Liver (tissue), 9 donors: ENCODE results near the gene SLC35C1. TPM values are rescaled to one million over a fixed set of nuclear protein-coding genes. Genes with fewer than 3 reads are reported as not detected.

Experiments
- DNase-seq: peaks from one replicate; pipeline ENCODE4 v3.0.0-alpha.2; 2017; ENCODE audit warnings: low spot score
- H3K27ac ChIP-seq, 2 donors: one replicate each; pipeline ENCODE4 v1.7.0; 2013; ENCODE audit warnings: inconsistent platforms in 2 of 2, low read length in 2 of 2, control low read depth in 1 of 2, low read depth in 1 of 2, mild to moderate bottlenecking in 1 of 2
- H3K27me3 ChIP-seq, 4 donors: one replicate each; pipeline versions ENCODE4 v1.6.1 to v1.7.0; 2013; ENCODE audit warnings: low read length in 3 of 4, inconsistent platforms in 1 of 4, mild to moderate bottlenecking in 1 of 4, moderate library complexity in 1 of 4; ENCODE audit not compliant: control insufficient read depth in 4 of 4, insufficient read depth in 4 of 4
- H3K36me3 ChIP-seq, 4 donors: one replicate each; pipeline versions ENCODE4 v1.6.1 to v1.7.0; 2013; ENCODE audit warnings: low read length in 3 of 4, mild to moderate bottlenecking in 3 of 4, low read depth in 1 of 4, moderate library complexity in 1 of 4; ENCODE audit not compliant: control insufficient read depth in 4 of 4, insufficient read depth in 3 of 4
- H3K4me1 ChIP-seq, 4 donors: one replicate each; pipeline versions ENCODE4 v1.6.1 to v1.7.0; 2013; ENCODE audit warnings: low read length in 3 of 4, mild to moderate bottlenecking in 3 of 4, moderate library complexity in 1 of 4; ENCODE audit not compliant: control insufficient read depth in 4 of 4, insufficient read depth in 4 of 4
- H3K4me3 ChIP-seq, 3 donors: one replicate each; pipeline versions ENCODE4 v1.6.1 to v1.7.0; 2013; ENCODE audit warnings: low read length in 3 of 3, control low read depth in 1 of 3, low read depth in 1 of 3, mild to moderate bottlenecking in 1 of 3
- H3K9ac ChIP-seq, 2 donors: one replicate each; pipeline ENCODE4 v1.7.0; 2013; ENCODE audit warnings: low read length in 2 of 2, mild to moderate bottlenecking in 2 of 2, moderate library complexity in 2 of 2, control low read depth in 1 of 2, low read depth in 1 of 2
- H3K9me3 ChIP-seq, 4 donors: one replicate each; pipeline versions ENCODE4 v1.6.1 to v1.7.0; 2013; ENCODE audit warnings: low read length in 3 of 4; ENCODE audit not compliant: control insufficient read depth in 4 of 4
- EGR1 ChIP-seq, 2 donors: IDR thresholded peaks; 2 replicates each; pipeline ENCODE4 v1.6.1; 2016 to 2018; ENCODE audit warnings: antibody characterized with exemption in 2 of 2, low read depth in 2 of 2
- FOXA1 ChIP-seq: IDR thresholded peaks from 2 replicates; pipeline ENCODE4 v1.6.1; 2016; ENCODE audit warnings: antibody characterized with exemption
- FOXA2 ChIP-seq: IDR thresholded peaks from 2 replicates; pipeline ENCODE4 v1.6.1; 2016; ENCODE audit warnings: antibody characterized with exemption
- HNF4A ChIP-seq, 2 donors: conservative IDR thresholded peaks; 2 replicates each; pipeline ENCODE4 v1.6.1; 2016; ENCODE audit warnings: antibody characterized with exemption in 2 of 2, mild to moderate bottlenecking in 2 of 2
- HNF4G ChIP-seq: IDR thresholded peaks from 2 replicates; pipeline ENCODE4 v1.6.1; 2016; ENCODE audit warnings: antibody characterized with exemption
- JUND ChIP-seq, 2 donors: IDR thresholded peaks; 2 replicates each; pipeline ENCODE4 v1.6.1; 2016; ENCODE audit warnings: antibody characterized with exemption in 2 of 2
- NR2F2 ChIP-seq: IDR thresholded peaks from 2 replicates; pipeline ENCODE4 v1.6.1; 2016; ENCODE audit warnings: antibody characterized with exemption
- RXRA ChIP-seq, 2 donors: IDR thresholded peaks; 2 replicates each; pipeline ENCODE4 v1.6.1; 2017 to 2018; ENCODE audit warnings: antibody characterized with exemption in 2 of 2, mild to moderate bottlenecking in 1 of 2
- SP1 ChIP-seq: IDR thresholded peaks from 2 replicates; pipeline ENCODE4 v1.6.1; 2018; ENCODE audit warnings: antibody characterized with exemption, mild to moderate bottlenecking
- TAF1 ChIP-seq: conservative IDR thresholded peaks from 2 replicates; pipeline ENCODE4 v1.6.1; 2016; ENCODE audit warnings: antibody characterized with exemption, mild to moderate bottlenecking
- YY1 ChIP-seq: IDR thresholded peaks from 2 replicates; pipeline ENCODE4 v1.6.1; 2016; ENCODE audit warnings: antibody characterized with exemption, mild to moderate bottlenecking
- WGBS: extraction: QIAGEN DNeasy Blood & Tissue Kit; methylation state at CpG from one replicate; pipeline ENCODE4 v1.1.7; 2013; 5-methylcytosine and 5-hydroxymethylcytosine counted together
- polyA plus RNA-seq, 2 donors: library from polyadenylated mRNA; stranded (reverse) in 1 of 2; unstranded in 1 of 2; fragments of 200-250 nt in 1 of 2; fragments of >200 nt in 1 of 2; fragmentation: Nextera tagmentation in 1 of 2; extraction: Ambion mirVana in 1 of 2; gene quantifications; one replicate each; pipeline versions ENCODE4 v1.2.1 to v1.2.3, GENCODE V29; 2013 to 2015
- total RNA-seq, 2 donors: library from RNA; depleted of rRNA; stranded (reverse); fragments of >200 nt; gene quantifications; one replicate each; pipeline ENCODE4 v1.2.3, GENCODE V29; 2014
- TF ChIP-seq, protein P1 (sequence below): IDR thresholded peaks from 2 replicates; pipeline ENCODE4 v1.6.1; 2016; ENCODE audit warnings: antibody characterized with exemption, mild to moderate bottlenecking
- TF ChIP-seq, protein P2 (sequence below): IDR thresholded peaks from 2 replicates; pipeline ENCODE4 v1.6.1; 2016; ENCODE audit warnings: antibody characterized with exemption
- TF ChIP-seq, protein P3 (sequence below): fragments of 150-350 bp; IDR thresholded peaks from 2 replicates; pipeline ENCODE4 v1.5.1; 2017; ENCODE audit warnings: improper control_type of control experiment, low read depth, low read length; ENCODE audit not compliant: missing input control
- TF ChIP-seq, protein P4 (sequence below): IDR thresholded peaks from 2 replicates; pipeline ENCODE4 v1.6.1; 2016; ENCODE audit warnings: antibody characterized with exemption
- TF ChIP-seq, protein P5 (sequence below): IDR thresholded peaks from 2 replicates; pipeline ENCODE4 v1.6.1; 2016; ENCODE audit warnings: antibody characterized with exemption
- donor health status: healthy.
- donor health status: healthy.
- donor health status: healthy.
- donor health status: healthy.
- donor health status: healthy.

Gene SLC35C1
- total and polyA plus RNA-seq, 4 donors: 2.5 to 82.0 (median 46.1) TPM

DNA sequence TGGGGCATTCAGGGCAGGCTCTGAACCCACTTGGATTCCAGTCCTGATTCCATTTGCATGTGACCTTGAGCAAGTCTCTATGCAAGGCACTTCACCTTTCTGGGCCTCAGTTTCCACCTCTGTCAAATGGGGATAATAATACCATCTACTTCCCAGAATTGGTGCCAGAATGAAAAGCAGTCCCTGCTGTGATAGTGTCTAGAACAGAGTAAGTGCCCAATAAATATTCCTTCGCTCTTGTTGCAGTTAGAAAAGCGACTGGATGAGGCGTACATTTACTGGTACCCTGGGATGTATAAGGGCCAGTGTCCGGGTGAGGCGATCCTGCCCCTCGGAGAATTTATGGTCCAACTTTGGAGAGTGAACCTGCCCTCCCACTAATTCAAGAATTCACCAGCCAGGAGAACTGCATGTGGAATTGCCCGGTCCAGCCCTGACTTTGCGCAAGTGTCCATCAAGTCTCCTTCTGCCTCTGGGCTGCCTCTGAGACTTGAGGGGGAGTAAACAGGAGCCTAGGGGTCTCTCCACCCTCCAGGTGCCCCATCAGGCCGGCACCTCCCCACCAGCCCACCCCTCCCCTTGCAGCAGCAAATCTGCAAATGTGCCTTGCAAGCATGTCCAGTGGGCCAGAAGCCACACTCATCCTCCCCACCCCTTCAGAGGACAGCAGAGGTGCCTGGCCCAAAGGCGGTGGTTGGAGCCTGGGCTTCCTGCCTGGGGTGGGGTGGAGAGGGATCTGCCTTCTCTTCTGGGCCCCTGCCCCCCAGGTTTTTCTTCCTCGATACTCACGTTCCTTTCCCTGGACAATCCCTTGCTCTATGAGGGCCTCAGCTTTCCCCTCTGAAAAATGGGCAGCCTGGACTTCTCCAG is 30.9 kb upstream of the SLC35C1 start:
- 95% methylated on average over 12 of the region's 12 CpGs for WGBS
- DNase-seq: no peak
- H3K27me3 ChIP-seq: no peaks in the 10 kb centered on the region

More for the DNA sequence above, 30.9 kb upstream of the SLC35C1 start:
- no peak overlapping the region for H3K4me3 ChIP-seq
- H3K36me3 ChIP-seq: no peaks in the 10 kb centered on the region
- H3K9me3 ChIP-seq: no peaks in the 10 kb centered on the region
- H3K27ac ChIP-seq: no peak overlapping the region
- peaks cover 2 to 30% (median 20%) of the 10 kb centered on the region in 4 donors for H3K4me1 ChIP-seq
- H3K9ac ChIP-seq: no peak overlapping the region
- no peak for TF ChIP-seq HNF4A (conservative IDR thresholded peaks at IDR 0.05)
- TF ChIP-seq, protein P1, sequence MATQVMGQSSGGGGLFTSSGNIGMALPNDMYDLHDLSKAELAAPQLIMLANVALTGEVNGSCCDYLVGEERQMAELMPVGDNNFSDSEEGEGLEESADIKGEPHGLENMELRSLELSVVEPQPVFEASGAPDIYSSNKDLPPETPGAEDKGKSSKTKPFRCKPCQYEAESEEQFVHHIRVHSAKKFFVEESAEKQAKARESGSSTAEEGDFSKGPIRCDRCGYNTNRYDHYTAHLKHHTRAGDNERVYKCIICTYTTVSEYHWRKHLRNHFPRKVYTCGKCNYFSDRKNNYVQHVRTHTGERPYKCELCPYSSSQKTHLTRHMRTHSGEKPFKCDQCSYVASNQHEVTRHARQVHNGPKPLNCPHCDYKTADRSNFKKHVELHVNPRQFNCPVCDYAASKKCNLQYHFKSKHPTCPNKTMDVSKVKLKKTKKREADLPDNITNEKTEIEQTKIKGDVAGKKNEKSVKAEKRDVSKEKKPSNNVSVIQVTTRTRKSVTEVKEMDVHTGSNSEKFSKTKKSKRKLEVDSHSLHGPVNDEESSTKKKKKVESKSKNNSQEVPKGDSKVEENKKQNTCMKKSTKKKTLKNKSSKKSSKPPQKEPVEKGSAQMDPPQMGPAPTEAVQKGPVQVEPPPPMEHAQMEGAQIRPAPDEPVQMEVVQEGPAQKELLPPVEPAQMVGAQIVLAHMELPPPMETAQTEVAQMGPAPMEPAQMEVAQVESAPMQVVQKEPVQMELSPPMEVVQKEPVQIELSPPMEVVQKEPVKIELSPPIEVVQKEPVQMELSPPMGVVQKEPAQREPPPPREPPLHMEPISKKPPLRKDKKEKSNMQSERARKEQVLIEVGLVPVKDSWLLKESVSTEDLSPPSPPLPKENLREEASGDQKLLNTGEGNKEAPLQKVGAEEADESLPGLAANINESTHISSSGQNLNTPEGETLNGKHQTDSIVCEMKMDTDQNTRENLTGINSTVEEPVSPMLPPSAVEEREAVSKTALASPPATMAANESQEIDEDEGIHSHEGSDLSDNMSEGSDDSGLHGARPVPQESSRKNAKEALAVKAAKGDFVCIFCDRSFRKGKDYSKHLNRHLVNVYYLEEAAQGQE: no peak
- no peak for TF ChIP-seq YY1
- no peak for TF ChIP-seq EGR1 (IDR thresholded peaks at IDR 0.05; ENCODE audit: low read depth in 2 of 2)
- TF ChIP-seq FOXA1: no peak
- no peak for TF ChIP-seq FOXA2
- TF ChIP-seq, protein P2, sequence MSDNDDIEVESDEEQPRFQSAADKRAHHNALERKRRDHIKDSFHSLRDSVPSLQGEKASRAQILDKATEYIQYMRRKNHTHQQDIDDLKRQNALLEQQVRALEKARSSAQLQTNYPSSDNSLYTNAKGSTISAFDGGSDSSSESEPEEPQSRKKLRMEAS: no peak
- TF ChIP-seq RXRA (IDR thresholded peaks at IDR 0.05): no peak
- no peak for TF ChIP-seq HNF4G
- TF ChIP-seq, protein P3, sequence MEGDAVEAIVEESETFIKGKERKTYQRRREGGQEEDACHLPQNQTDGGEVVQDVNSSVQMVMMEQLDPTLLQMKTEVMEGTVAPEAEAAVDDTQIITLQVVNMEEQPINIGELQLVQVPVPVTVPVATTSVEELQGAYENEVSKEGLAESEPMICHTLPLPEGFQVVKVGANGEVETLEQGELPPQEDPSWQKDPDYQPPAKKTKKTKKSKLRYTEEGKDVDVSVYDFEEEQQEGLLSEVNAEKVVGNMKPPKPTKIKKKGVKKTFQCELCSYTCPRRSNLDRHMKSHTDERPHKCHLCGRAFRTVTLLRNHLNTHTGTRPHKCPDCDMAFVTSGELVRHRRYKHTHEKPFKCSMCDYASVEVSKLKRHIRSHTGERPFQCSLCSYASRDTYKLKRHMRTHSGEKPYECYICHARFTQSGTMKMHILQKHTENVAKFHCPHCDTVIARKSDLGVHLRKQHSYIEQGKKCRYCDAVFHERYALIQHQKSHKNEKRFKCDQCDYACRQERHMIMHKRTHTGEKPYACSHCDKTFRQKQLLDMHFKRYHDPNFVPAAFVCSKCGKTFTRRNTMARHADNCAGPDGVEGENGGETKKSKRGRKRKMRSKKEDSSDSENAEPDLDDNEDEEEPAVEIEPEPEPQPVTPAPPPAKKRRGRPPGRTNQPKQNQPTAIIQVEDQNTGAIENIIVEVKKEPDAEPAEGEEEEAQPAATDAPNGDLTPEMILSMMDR: no peak
- no peak for TF ChIP-seq NR2F2
- TF ChIP-seq SP1: no peak
- TF ChIP-seq, protein P4, sequence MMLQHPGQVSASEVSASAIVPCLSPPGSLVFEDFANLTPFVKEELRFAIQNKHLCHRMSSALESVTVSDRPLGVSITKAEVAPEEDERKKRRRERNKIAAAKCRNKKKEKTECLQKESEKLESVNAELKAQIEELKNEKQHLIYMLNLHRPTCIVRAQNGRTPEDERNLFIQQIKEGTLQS: no peak
- TF ChIP-seq, protein P5, sequence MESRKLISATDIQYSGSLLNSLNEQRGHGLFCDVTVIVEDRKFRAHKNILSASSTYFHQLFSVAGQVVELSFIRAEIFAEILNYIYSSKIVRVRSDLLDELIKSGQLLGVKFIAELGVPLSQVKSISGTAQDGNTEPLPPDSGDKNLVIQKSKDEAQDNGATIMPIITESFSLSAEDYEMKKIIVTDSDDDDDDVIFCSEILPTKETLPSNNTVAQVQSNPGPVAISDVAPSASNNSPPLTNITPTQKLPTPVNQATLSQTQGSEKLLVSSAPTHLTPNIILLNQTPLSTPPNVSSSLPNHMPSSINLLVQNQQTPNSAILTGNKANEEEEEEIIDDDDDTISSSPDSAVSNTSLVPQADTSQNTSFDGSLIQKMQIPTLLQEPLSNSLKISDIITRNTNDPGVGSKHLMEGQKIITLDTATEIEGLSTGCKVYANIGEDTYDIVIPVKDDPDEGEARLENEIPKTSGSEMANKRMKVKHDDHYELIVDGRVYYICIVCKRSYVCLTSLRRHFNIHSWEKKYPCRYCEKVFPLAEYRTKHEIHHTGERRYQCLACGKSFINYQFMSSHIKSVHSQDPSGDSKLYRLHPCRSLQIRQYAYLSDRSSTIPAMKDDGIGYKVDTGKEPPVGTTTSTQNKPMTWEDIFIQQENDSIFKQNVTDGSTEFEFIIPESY: no peak
- no peak for TF ChIP-seq JUND (IDR thresholded peaks at IDR 0.05)
- TF ChIP-seq TAF1: no peak
